HG02870 (cell line): ENCODE results near the gene RNPC3.
"Not testable (repeated sequence)": the region's sequence is repeated elsewhere in the genome, so short reads cannot be mapped to it uniquely, and the experiment has no call there.

Experiments
- ATAC-seq: cut with Tn5 transposase; IDR thresholded peaks from one replicate; pipeline ENCODE4 v1.9.1; 2021; ENCODE audit warnings: mild to moderate bottlenecking, moderate library complexity; ENCODE audit not compliant: unreplicated experiment

Gene RNPC3

DNA sequence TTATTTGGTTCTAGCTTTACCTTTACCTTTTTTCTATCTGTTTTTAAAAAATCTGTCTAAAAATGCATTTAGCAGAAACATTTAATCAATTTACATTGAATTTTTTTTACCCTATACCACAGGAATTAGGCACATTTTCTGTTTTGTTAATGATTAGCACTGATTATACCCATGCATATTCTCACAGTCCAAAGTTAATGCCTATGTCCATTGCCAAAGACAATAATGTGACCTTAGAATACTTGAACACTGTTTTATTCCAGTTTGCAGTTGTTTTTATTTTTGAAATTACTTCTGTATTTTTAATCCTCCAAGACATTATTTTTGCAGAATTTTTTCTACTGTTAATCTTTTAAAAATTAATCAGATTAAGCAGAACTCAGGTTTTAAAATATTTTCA, 34.9 kb downstream of the RNPC3 start:
- no peak for ATAC-seq

DNA sequence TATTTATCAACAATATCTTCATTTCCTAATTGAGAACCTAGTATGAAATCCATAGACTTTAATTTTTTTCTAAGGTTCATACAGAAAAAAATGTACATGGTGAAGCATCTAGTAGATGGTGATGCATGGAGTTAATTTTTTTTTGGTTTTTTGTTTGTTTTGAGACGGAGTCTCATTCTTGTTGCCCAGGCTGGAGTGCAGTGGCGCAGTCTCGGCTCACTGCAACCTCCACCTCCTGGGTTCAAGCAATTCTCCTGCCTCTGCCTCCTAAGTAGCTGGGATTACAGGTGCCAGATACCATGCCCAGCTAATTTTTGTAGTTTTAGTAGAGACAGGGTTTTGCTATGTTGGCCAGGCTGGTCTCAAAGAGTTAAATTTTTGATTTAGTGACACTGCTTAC, 35.6 kb downstream of the RNPC3 start:
- not testable (repeated sequence) for ATAC-seq

DNA sequence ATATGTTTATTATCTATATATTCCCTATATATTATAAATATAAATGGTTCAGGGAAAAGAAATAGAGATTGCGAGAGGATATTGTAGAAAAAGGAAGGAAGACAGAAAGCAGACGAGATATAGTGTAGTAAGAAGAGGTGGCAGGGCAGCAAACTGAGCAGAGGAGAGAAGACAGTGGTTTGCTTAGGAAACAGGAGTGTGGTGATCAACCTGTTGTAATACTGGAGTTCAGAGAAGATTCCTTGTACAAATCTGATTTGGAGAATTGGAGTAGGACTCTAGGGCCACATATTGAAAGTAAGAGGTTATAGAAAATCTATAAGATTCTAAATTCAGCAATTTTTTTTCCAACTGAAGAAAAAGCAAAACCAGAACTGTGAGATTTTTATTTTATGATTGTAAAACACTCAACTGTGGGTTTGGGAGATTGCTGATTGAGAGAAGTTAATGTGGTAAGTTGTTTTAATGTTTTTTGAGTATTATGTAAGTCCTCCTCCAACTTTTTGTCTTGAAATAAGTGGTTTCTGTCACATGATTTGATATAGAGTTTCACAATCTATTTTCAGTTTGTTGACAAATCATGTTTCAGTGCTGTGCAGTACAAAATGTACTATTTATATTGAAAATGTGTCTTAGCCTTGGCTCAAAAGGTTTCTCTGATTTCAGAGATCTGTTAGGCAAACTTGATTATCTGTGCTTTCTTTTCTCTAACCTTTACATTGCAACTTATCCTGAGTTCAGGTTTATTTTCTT, 36.3 kb downstream of the RNPC3 start:
- ATAC-seq, result peak; percentile 90

DNA sequence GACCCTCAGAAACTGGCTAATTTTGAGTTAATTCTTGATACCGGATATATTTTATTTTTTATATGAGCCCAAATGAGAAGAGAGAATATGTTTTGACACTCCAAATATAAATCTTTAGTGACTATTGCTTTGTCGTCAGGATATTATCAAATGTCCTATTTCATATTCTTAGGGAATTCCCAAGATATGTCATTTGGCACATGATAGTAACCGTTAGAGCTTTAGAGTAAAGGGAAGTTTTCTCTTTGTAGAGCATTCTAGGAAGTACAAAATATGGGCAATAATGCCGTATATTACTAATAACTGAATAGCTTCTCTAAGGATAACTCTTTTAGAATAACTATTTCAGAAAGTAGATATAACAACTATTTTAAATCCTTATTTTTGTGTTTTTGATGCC, 37.6 kb downstream of the RNPC3 start:
- ATAC-seq, result no peak

DNA sequence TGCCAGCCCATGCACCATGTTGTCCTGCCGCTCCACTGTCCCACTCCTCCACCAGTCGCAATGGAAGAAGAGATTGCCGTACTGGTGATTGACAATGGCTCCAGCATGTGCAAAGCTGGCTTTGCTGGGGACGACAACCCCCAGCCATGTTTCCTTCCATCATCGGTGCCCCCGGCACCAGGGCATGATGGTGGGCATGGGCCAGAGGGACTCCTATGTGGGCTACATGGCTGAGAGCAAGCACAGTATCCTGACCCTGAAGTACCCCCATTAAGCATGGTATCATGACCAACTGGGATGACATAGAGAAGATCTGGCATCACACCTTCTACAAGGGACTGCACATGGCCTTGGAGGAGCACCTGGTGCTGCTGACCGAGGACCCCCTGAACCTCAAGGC, 44.0 kb downstream of the RNPC3 start:
- no peak for ATAC-seq

DNA sequence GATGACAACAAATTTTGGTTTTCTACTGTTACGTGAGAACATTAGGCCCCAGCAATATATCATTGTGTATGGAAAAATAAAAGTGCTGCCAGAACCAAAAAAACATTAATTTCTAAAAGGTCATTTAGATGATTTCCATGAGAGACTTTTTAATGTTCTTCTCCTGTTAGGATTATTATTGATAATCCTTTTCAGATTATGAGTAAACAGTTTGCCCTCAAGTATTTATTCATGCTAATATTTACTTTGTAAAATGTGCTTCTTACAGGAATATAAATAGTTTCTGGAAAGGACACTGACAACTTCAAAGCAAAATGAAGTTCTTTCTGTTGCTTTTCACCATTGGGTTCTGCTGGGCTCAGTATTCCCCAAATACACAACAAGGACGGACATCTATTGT, 45.8 kb downstream of the RNPC3 start, which contains the start of gene AMY2B:
Gene AMY2B (plus strand): TSS at position 301 of the 400 bp plus-strand sequence. CDS start 14 bp downstream, at position 315.
- ATAC-seq, result not testable (repeated sequence)

DNA sequence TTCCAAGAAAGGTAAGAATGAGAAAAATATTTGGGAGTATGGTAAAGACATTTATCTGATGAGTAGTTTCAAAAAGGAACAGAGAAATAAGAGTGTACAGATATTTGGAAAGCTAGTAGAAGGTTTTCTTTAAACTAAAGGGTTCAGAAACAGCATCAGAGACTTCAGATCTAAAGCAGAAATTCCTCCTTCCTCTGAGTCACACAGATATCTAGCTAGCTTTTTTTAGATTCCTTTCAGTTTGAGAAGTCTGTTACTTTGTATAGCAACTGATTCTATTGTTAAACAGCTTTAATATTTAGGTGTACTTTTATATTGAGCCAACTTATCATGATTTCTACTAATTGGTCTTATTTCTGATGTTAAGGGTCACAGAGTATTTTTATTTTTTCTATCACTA, 50.6 kb downstream of the RNPC3 start:
- ATAC-seq, result peak; percentile 67

DNA sequence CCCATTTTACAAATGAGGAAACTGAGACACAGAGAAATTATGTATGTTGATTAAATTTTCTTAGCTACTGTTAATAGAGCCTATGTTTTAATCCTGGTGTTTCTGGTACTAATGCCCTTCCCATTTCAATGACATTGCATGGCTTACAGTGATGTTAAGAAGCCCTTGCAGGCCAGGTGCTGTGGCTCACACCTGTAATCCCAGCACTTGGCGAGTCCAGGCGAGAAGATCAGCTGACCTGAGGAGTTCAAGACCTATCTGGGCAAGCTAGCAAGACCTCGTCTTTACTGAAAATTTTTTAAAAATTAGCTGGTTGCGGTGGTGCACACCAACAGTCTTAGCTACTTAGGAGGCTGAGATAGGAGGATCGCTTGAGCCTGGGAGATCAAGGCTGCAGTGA, 51.3 kb downstream of the RNPC3 start:
- not testable (repeated sequence) for ATAC-seq

DNA sequence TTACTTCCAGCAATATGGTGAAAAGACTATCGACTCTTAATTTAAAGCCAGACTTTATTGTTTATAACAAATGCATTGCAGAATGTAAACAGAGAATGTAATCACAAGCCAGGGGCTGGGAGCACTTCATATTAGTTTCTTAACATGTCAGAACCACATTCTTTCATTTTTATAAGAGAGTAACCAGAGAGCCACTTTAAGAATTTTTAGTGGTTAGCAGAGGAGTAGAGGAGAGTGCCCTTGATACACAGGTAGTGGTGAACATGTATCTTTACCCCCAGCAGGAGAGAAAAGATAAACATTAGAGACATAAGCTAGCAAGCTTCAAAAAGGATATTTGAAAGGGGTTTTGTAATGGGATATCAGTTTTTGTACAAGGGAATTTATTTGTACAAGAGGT, 57.0 kb downstream of the RNPC3 start:
- no peak for ATAC-seq

DNA sequence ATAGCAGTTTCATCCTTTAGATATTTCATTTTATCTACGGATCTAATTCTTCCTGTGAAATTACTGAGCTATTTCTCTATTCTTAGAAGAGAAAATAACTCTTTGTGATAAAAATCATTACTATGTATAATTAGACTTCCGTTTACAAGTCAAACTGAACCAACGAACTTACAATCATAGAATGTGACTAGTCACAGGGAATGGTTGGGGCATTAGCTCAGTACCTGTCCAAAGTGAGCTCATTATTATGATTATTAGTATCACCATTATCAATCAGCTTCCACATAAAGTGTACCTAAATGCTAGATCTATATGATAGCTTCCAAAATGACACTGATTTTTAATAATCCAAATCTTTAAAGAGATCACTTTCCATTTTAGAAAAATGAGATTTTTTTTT, 58.4 kb downstream of the RNPC3 start:
- no peak for ATAC-seq

DNA sequence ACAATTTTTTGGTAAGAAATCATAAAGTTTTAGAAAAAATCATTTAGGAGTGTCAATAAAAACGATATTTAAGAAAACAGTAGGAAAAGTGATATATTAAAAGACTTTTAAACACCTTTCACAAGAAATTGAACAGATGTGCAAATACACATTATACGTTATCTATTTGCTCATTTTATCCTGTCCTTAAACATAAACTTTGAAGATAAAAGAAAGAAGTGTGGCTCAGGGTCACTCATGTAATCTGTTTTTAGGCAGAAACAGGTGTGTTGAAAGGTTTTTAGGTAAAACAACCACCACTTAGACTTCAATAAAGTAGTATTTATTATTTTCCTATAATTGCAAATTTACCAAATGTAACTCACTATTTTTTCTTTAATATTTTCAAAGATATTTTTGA, 59.0 kb downstream of the RNPC3 start:
- no peak for ATAC-seq

DNA sequence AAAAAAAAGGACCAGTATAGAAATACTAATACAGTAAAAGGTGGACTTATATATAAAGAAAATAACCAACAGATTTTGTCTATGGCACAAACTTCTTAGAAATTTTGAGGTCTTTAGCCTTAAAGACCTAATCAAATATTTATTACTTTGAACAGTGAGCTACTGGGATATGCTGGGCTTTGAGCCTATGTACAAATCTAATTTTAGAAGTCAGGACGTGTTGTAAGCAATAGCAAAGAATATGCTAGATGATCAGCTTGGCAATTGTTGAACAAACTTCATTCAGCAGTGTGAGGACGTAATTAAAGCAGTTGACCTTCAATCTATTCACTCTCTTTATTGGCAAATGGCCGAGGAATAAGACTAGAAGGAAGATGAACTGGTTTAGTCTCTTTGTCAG, 77.2 kb downstream of the RNPC3 start:
- not testable (repeated sequence) for ATAC-seq
